Lung (tissue), 12 donors: ENCODE data around the gene RAB12. TPM values are rescaled to one million over a fixed set of nuclear protein-coding genes. Genes with fewer than 3 reads are reported as not detected.

Experiments used
- ATAC-seq: fragments of 200-7000 bp; cut with Tn5 transposase; one replicate; pipeline ENCODE4 v1.9.1; 2020; ENCODE audit warnings: moderate number of reproducible peaks; ENCODE audit not compliant: insufficient read depth, low FRiP score
- DNase-seq, 3 donors: peaks; one replicate each; pipeline ENCODE4 v3.0.0-alpha.2; 2013 to 2017
- H3K27ac ChIP-seq, 2 donors: one replicate each; pipeline ENCODE4 v1.5.1; 2013; ENCODE audit warnings: mild to moderate bottlenecking in 2 of 2, moderate library complexity in 2 of 2, control low read depth in 1 of 2, inconsistent platforms in 1 of 2, low read depth in 1 of 2, low read length in 1 of 2
- H3K27me3 ChIP-seq, 3 donors: one replicate each; pipeline ENCODE4 v1.5.1; 2013; ENCODE audit warnings: low read length in 2 of 3; ENCODE audit not compliant: control insufficient read depth in 3 of 3, insufficient read depth in 3 of 3
- H3K36me3 ChIP-seq, 4 donors: one replicate each; pipeline ENCODE4 v1.5.1; 2013; ENCODE audit warnings: low read length in 4 of 4, mild to moderate bottlenecking in 1 of 4, moderate library complexity in 1 of 4; ENCODE audit not compliant: control insufficient read depth in 4 of 4, insufficient read depth in 4 of 4
- H3K4me1 ChIP-seq, 5 donors: one replicate each; pipeline ENCODE4 v1.5.1; 2013; ENCODE audit warnings: low read length in 5 of 5, mild to moderate bottlenecking in 2 of 5, moderate library complexity in 1 of 5; ENCODE audit not compliant: control insufficient read depth in 5 of 5, insufficient read depth in 5 of 5
- H3K4me3 ChIP-seq: one replicate; pipeline ENCODE4 v1.5.1; 2013; ENCODE audit warnings: mild to moderate bottlenecking, control low read depth, moderate library complexity
- H3K9ac ChIP-seq, 2 donors: one replicate each; pipeline ENCODE4 v1.5.1; 2013; ENCODE audit warnings: low read length in 2 of 2, control low read depth in 1 of 2; ENCODE audit not compliant: insufficient read depth in 1 of 2
- H3K9me3 ChIP-seq, 4 donors: one replicate each; pipeline ENCODE4 v1.5.1; 2013; ENCODE audit warnings: low read length in 3 of 4, mild to moderate bottlenecking in 1 of 4, moderate library complexity in 1 of 4; ENCODE audit not compliant: control insufficient read depth in 4 of 4, insufficient read depth in 3 of 4
- CTCF ChIP-seq: IDR thresholded peaks from 2 replicates; pipeline ENCODE4 v1.5.1; 2012; ENCODE audit warnings: mild to moderate bottlenecking; ENCODE audit errors: control extremely low read depth, extremely low read depth
- WGBS, 2 donors: extraction: QIAGEN DNeasy Blood & Tissue Kit; methylation state at CpG; one replicate each; pipeline ENCODE4 v1.1.7; 2013; 5-methylcytosine and 5-hydroxymethylcytosine counted together
- polyA plus RNA-seq, 2 donors: library from polyadenylated mRNA; stranded (reverse); fragments of 200-250 nt; gene quantifications; one replicate each; pipeline ENCODE4 v1.2.1, GENCODE V29; 2013
- total RNA-seq, 2 donors: library from RNA; depleted of rRNA in 1 of 2; stranded (reverse); fragments of >200 nt in 1 of 2; gene quantifications; one replicate each; pipeline ENCODE4 v1.2.1, GENCODE V29; 2014 to 2021
- donor health status: control.
- donor health status: control.
- donor health status: Bipolar disorder and iron deficiency.
- donor health status: healthy.
- donor health status: DM: yes; HTN: yes; CAD: no.

Gene RAB12
- total and polyA plus RNA-seq, 4 donors, result 26.7 to 74.5 (median 39.2) TPM

GRCh38 chr18:8584798-8585197 lies 24.4 kb upstream of the RAB12 start:
- WGBS, 2 donors, result 55 to 56% methylated on average over 8 of the region's 8 CpGs
- DNase-seq, result no peak
- H3K4me1 ChIP-seq, result no peaks in the 10 kb centered on the region
- no peak for ATAC-seq
- no peaks in the 10 kb centered on the region for H3K36me3 ChIP-seq
- TF ChIP-seq CTCF, result no peak
- H3K27ac ChIP-seq, result no peak overlapping the region
- no peak overlapping the region for H3K4me3 ChIP-seq
- H3K9ac ChIP-seq, result no peak overlapping the region
- H3K27me3 ChIP-seq, result no peaks in the 10 kb centered on the region
- H3K9me3 ChIP-seq, result peaks cover 0 to 2% (median 0%) of the 10 kb centered on the region in 4 donors

GRCh38 chr18:8586941-8587340 lies 22.3 kb upstream of the RAB12 start:
- WGBS, 2 donors, result 64 to 81% methylated on average over 4 of the region's 4 CpGs
- no peak overlapping the region for H3K4me3 ChIP-seq
- H3K27ac ChIP-seq, result no peak overlapping the region
- H3K4me1 ChIP-seq, result no peaks in the 10 kb centered on the region
- DNase-seq (no peak), ATAC-seq (no peak)
- H3K36me3 ChIP-seq, result no peaks in the 10 kb centered on the region
- no peak for TF ChIP-seq CTCF
- H3K27me3 ChIP-seq, result no peaks in the 10 kb centered on the region
- H3K9ac ChIP-seq, result no peak overlapping the region
- H3K9me3 ChIP-seq, result peaks cover 0 to 2% (median 0%) of the 10 kb centered on the region in 4 donors

- ATAC-seq (no peak), DNase-seq (no peak)
- Histone ChIP-seq H3K9me3 (no peaks in the 10 kb centered on the region), H3K4me1 (no peaks in the 10 kb centered on the region), H3K36me3 (no peaks in the 10 kb centered on the region), H3K27ac (no peak overlapping the region), H3K27me3 (no peaks in the 10 kb centered on the region), H3K4me3 (no peak overlapping the region), H3K9ac (no peak overlapping the region)
- TF ChIP-seq CTCF, result no peak
- 90 to 96% methylated on average over 6 of the region's 6 CpGs for WGBS, 2 donors
Measured at GRCh38 chr18:8595445-8595844, 13.8 kb upstream of the RAB12 start.
